Activated naive CD4-positive, alpha-beta T cell treated with anti-CD3 and anti-CD28 coated beads, Interleukin-2, amount 50 U/mL, for 16 hours (primary cell): Measurements from ENCODE around the gene CD300A.

Source experiments
- DNase-seq: peaks from one replicate; pipeline ENCODE4 v3.0.0-alpha.2; 2020

The CD300A gene

DNA sequence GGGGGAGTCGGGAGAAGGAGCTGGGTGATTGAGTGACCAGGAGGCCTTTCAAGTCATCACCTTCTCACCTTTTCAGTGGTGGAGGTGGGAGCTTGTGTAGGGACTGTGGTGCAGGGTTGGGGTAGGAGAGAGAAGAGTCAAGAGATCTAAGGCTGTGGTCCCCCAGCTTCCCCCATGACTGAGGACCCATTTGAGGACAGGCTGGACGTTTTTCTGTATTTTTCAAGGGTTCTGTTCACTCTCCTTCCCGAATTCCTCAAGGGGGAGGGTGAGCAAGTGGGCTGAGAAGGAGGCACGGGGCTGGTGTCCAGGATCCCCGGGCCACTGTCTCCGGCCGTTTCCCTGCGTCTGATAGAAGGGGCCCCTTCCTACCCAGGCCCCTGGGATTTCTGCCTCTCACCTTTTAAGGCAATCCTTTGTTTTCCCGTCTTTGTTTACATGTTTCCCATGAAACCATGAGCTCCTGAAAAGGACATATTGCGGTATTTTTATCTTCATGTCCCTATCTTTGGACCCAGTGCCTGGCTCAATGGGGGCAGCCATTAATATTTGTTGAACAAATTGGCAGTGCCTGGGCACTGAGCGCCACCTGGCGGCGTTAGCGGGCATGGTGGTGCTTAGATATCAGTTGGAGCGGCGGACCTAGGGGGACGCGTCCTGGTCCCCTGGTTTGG lies 9.2 kb upstream of the CD300A start:
- peak; percentile 73 for DNase-seq

- DNase-seq, result no peak
These were observed 8.6 kb upstream of the CD300A start for GRCh38 chr17:74457820-74458166.

- DNase-seq, result no peak
These were observed 7.6 kb upstream of the CD300A start for GRCh38 chr17:74458835-74459234.

GRCh38 chr17:74459622-74460021 lies 6.8 kb upstream of the CD300A start:
- DNase-seq, result no peak

DNA sequence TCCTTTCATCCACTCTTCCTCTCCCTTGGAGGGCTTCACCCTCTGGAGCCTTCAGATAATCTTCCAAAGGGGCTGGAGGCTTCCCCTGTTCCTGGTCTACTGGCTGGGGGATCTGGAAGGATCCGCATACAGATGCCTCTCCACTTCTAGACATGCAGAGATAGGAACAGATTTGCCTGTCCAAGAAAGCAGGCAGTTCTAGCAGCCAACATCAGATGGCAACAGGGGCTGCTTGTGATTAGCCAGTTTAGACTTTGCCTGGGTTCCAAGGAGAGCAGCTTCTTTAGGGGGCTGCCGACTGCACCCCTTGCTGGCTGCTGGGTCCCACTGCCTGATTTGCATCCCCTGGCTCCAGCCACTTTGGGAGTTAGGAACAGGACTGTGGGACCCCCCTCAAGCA lies 6.2 kb upstream of the CD300A start:
- DNase-seq, result no peak

DNA sequence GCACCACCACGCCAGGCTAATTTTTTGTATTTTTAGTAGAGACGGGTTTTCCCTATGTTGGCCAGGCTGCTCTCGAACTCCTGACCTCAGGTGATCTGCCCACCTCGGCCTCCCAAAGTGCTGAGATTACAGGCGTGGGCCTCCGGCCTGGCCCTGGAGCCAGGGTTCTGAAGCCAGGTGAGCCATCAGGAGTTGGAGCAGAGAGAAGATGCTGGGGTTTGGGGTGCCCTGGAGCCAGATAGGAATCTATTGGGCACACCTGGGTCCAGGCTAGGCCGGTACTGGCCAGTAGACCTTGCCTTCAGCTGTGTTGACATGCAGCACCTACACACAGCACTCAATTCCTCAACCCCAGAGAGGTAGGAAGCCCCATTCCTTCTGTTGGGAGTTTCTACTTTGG lies 5.4 kb upstream of the CD300A start:
- no peak for DNase-seq

- DNase-seq, result no peak
These were observed 4.8 kb upstream of the CD300A start for GRCh38 chr17:74461611-74462010.

DNA sequence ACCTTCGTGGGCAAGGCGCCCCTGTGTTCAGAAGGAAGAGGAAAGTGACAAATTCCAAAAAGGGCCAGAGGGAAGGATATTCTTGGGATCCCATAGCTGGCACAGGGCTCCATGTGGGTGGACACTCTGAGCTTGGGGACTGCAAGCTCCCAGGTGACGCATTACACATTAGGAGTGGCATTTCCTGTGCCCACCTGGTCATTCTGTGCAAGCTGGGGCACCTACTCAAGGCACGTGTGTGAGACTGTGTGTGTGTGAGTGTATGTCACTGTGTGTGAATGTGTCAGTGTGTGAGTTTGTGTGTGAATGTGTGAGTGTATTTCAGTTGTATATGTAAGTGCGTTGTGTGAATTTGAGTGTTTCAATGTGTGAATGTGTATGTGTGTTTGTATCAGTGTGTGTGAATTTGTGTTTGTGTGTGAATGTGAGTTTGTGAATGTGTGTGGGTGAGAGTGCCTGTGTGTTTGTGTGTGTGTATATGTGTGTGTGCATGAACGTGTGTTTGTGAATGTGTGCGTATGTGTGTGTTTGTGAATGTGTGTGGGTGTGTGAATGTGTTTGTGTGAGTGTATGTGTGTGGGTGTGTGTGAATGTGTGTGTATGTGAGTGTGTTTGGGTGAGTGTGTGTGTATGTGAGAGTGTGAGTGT lies 1.6 kb upstream of the CD300A start:
- no peak for DNase-seq

- DNase-seq, result no peak
These were observed 890 bp upstream of the CD300A start for GRCh38 chr17:74465378-74466110.

DNA sequence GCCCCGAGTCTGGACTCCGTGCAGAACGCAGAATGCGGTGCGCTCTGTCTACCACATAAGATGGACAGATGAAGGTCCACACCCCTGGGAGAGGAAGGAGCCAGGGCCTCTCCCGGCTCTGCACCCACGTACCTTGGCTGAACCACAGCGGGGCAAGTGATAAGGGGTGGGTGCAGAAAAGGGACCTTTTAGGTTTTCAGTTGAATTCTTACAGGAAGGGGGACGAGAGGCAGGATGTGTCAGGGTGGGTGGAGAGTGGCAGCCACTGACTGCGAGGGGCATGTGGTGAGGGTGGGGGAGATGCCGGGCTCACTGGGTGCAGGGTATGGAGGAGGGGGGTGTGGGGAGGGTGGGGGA lies 372 bp downstream of the CD300A start:
- no peak for DNase-seq

DNA sequence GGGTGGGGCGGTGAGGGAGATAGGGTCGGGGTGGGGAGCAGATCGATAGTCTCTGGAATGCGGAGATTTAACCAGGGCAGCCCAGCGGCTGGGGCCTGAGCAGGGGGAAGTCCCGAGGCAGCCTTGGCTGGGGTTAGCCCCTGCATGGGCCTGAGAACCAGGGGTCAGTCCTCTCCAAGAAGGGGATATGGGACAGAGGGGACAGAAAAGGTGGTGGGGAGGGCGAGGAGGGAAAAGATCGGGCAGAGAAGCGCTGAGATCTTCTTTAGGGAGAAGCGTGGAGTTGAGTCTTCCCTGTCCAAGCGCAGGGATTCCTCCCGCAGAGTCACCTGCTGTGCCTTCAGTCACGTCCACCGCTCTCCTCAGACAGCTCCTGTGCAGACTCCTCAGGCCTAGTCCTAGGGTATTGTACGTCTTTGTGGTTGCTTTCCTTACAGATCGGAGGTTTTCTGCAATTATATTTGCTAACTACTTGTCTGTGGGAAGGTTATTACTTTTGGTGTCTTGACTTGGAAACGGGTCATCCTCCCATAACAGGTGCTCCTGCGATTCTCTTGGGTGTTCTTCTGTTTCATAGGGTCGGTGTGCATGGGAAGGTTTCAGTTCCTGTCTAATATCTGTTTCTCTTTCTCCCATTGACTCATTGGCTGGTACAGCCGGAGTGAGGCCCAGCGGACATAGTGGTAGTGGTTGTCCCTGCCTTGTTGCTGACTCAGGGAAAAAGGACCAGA lies 952 bp downstream of the CD300A start:
- DNase-seq, result no peak

- no peak for DNase-seq
These were observed 4.9 kb downstream of the CD300A start for GRCh38 chr17:74471341-74471740.

- DNase-seq, result no peak
These were observed 6.5 kb downstream of the CD300A start for GRCh38 chr17:74472890-74473289.

DNA sequence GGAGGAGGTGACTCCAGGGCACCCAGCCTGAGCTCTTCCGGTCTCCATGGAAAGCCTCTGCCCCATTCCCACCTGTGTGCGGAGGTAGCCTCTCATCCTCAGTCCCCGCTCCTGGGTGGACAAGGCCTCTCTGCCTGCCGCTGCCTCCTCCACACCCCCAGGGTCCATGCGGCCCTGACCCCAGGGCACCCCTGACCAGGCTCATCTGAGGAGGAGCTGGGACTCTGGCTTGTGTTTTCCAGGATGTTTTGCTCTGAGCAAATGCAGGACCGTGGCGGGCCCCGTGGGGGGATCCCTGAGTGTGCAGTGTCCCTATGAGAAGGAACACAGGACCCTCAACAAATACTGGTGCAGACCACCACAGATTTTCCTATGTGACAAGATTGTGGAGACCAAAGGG lies 6.9 kb downstream of the CD300A start:
- no peak for DNase-seq

DNA sequence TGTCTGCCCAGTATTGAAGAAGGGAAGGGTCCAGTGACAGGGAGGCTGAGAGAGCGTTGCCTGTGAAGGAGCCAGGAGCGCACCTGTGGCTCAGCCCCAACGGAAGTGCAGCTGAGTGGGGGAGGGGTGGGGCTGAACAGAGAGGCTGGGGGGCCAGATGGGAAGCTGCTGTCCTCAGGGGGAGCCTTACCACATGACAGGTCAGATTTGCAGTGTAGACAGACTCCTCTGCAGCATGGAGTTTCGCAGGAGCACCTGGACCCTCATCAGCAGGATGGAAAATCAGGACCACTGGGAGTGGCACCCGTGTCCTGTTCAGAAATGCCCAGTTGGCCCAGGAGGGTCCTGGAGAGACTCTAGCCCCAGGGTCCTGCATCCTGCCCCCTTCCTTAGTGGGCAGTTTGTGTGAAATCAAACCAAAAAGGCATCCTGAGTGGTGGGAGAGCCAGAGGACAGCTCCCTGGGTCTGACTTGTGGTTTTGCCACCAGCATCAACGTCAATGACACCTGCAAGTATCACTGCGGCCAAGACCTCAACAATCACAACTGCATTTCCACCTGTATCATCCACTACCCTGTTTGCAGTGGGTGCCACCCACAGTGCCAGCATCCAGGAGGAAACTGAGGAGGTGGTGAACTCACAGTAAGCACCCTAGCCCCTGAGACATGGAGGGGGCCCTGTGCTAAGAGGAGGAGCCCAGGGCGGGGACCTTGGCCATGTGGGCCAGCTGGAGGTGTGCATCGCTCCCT lies 7.8 kb downstream of the CD300A start:
- no peak for DNase-seq

- DNase-seq, result no peak
These were observed 8.8 kb downstream of the CD300A start for GRCh38 chr17:74475189-74475588.

DNA sequence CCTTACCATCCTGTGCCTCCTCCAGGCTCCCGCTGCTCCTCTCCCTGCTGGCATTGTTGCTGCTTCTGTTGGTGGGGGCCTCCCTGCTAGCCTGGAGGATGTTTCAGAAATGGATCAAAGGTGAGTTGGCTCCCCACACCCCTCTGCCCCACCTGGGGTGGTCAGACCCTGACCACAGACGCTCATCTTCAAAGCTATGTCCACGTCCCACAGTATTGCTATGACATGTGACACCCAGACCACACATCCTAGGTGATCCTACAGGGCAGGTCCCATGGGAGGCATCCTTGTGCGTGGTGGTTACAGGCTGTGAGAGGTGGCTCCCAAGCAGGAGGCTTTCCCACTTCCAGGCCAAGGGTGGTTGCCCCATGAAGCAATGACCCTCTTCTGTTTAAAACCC lies 11.0 kb downstream of the CD300A start:
- no peak for DNase-seq

- DNase-seq, result no peak
These were observed 12.1 kb downstream of the CD300A start for GRCh38 chr17:74478420-74479100.

DNA sequence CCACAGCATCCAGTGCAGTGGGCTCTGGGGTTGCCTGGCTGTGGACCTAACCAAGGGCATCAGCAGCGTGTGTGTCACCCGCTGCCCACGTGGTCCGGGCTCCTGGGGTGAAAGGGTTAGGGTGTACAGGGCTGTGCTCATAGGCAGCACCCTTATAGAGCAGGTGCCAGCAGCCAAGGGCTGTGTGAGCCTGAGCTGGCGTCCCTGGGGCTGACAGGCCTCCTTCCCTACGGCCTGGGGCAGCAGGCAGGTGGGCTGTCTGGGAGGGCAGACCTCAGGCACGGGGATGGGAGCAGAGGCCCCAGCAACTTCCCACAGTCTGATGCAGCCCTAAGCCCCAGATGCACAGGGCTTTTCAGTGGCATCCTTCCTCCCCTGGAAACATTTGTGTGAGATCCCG lies 13.9 kb downstream of the CD300A start:
- no peak for DNase-seq

DNA sequence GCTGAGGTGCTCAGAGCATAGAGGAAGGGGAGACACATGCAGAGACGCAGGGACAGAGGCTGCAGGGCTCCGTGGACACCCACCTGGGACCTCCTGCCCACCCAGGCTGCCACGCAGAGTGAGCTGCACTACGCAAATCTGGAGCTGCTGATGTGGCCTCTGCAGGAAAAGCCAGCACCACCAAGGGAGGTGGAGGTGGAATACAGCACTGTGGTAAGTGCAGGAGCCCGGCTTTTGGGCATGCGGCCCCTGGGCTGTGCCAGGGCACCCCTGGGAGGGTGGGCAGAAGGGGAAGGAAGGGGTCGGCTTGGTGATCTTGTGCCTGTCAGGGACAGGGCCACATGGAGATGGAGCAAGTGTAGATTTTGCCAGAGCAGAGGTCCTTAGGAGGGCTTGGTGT lies 15.2 kb downstream of the CD300A start:
- no peak for DNase-seq

DNA sequence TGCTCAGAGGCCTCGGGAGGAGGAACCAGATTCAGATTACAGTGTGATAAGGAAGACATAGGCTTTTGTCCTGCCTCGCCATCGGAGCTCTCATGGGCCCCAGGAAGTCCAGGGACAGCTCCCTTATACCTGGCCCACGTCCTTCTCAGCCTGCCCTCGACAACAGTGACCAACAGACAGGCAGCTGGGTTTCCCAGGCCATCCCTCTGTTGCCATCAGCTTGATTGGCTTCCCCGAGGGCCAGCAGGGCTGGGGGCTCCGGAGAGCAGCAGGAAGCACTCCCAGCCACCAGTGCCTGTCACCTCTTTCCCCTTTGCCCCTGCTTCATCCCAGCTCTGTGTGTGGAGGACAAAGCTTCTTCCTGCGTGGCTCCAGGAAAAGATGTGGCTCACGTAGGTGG lies 17.6 kb downstream of the CD300A start:
- DNase-seq, result no peak

DNA sequence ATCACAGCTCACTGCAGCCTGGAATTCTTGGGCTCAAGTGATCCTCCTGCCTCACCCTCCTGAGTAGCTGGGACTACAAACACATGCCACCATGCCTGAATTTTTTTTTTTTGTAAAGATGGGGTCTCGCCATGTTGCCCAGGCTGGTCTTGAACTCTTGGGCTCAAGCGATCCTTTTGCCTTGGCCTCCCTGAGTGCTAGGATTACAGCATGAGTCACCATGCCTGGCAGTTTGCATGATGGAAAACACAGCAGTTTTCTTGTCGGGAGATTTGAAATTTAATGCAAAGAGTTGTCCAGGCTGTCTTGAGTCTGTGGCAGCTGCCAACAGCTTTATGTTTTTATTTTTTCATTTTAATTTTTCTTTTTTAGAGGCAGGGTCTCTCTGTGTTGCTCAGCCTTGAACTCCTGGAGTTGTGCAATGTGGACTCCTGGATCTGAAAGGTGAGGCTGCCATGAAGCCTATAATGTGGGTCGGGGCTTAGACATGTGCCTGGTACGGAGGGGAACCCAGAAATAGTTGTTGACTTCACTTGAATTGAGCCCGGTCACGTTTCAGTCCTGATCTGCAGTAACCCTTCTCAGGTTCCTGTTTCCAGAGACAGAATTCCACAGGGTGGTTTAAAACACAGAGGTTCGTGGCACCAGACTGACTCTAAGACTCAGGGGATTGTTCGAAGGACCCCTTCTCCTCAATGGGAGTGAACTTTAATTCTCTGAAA lies 18.7 kb downstream of the CD300A start:
- no peak for DNase-seq
